SK-N-SH (cell line): ENCODE data around the gene SLC26A8. TPM values are rescaled to one million over a fixed set of nuclear protein-coding genes. Genes with fewer than 3 reads are reported as not detected.

ENCODE experiments used
- CTCF ChIA-PET: fragments of 300-600, 350-600 bp; formaldehyde crosslinking; extraction: SDS; loops from one replicate; lab custom pipeline; 2021; lab: Yijun Ruan, JAX
- POLR2A ChIA-PET: fragments of 350-600 bp; sonication (Branson Sonifier 250); formaldehyde crosslinking; extraction: SDS; loops from one replicate; lab custom pipeline; 2020; ENCODE audit warnings: antibody characterized with exemption, inconsistent platforms; lab: Yijun Ruan, JAX
- DNase-seq: peaks from one replicate; pipeline ENCODE4 v3.0.0; 2012
- H2AFZ ChIP-seq: fragments of 200-600 bp; sonication (generic); 2 replicates; pipeline ENCODE4 v1.8.1; 2016; ENCODE audit warnings: antibody characterized with exemption, mild to moderate bottlenecking, low read depth
- H3F3A ChIP-seq: fragments of 200-600 bp; sonication (generic); replicated peaks from 2 replicates; pipeline ENCODE3; 2016; ENCODE audit warnings: antibody characterized with exemption, mild to moderate bottlenecking; ENCODE audit not compliant: insufficient read depth
- H3K27ac ChIP-seq, 2 experiments: fragments of 200-500 bp in 1 of 2; fragments of 200-600 bp in 1 of 2; sonication (Bioruptor generic) in 1 of 2; sonication (generic), shearing (Covaris generic) in 1 of 2; 2 replicates each; pipeline versions ENCODE4 v1.5.1 to v1.6.1; 2014 to 2016; ENCODE audit warnings: low read depth in 2 of 2, inconsistent platforms in 1 of 2, low read length in 1 of 2, mild to moderate bottlenecking in 1 of 2, mixed read lengths in 1 of 2
- H3K27me3 ChIP-seq: fragments of 200-600 bp; sonication (generic), shearing (Covaris generic); 2 replicates; pipeline ENCODE4 v1.6.1; 2016; ENCODE audit warnings: mixed run types; ENCODE audit not compliant: insufficient read depth
- H3K36me3 ChIP-seq, 2 experiments: fragments of 200-500 bp in 1 of 2; fragments of 200-600 bp in 1 of 2; sonication (Bioruptor generic) in 1 of 2; sonication (generic) in 1 of 2; replicated peaks in 1 of 2; 2 replicates each; pipeline versions ENCODE3 to v1.5.1; 2014 to 2016; ENCODE audit warnings: low read length in 1 of 2, mild to moderate bottlenecking in 1 of 2; ENCODE audit not compliant: insufficient read depth in 2 of 2, control insufficient read depth in 1 of 2
- H3K4me1 ChIP-seq, 2 experiments: fragments of 200-500 bp in 1 of 2; fragments of 200-600 bp in 1 of 2; sonication (Bioruptor generic) in 1 of 2; sonication (generic), shearing (Covaris generic) in 1 of 2; 2 replicates each; pipeline versions ENCODE4 v1.5.1 to v1.6.1; 2014 to 2016; ENCODE audit warnings: low read depth in 1 of 2, low read length in 1 of 2, mixed run types in 1 of 2; ENCODE audit not compliant: insufficient read depth in 2 of 2, control insufficient read depth in 1 of 2
- H3K4me2 ChIP-seq: fragments of 200-600 bp; sonication (generic), shearing (Covaris generic); 2 replicates; pipeline ENCODE4 v1.6.1; 2017; ENCODE audit warnings: mixed run types
- H3K4me3 ChIP-seq, 2 experiments: fragments of 200-500 bp in 1 of 2; fragments of 200-600 bp in 1 of 2; sonication (Bioruptor generic) in 1 of 2; sonication (generic), shearing (Covaris generic) in 1 of 2; 2 replicates each; pipeline versions ENCODE4 v1.5.1 to v1.8.1; 2014 to 2016; ENCODE audit warnings: low read depth in 2 of 2, inconsistent platforms in 1 of 2, low read length in 1 of 2, mild to moderate bottlenecking in 1 of 2, mixed read lengths in 1 of 2, moderate library complexity in 1 of 2
- H3K79me2 ChIP-seq: fragments of 200-600 bp; sonication (generic); 2 replicates; pipeline ENCODE4 v1.8.1; 2017; ENCODE audit warnings: mild to moderate bottlenecking; ENCODE audit not compliant: insufficient read depth
- H3K9ac ChIP-seq: fragments of 200-600 bp; sonication (generic); 2 replicates; pipeline ENCODE4 v1.6.1; 2017; ENCODE audit warnings: mixed run types
- H3K9me2 ChIP-seq: fragments of 200-600 bp; sonication (generic); 2 replicates; pipeline ENCODE4 v1.6.1; 2017; ENCODE audit warnings: mixed run types
- H3K9me3 ChIP-seq: fragments of 200-600 bp; sonication (generic); 2 replicates; pipeline ENCODE4 v1.6.1; 2017; ENCODE audit warnings: mixed run types, mild to moderate bottlenecking, moderate library complexity
- H4K20me1 ChIP-seq: fragments of 200-600 bp; sonication (generic); 2 replicates; pipeline ENCODE4 v1.6.1; 2017; ENCODE audit warnings: mild to moderate bottlenecking, mixed run types; ENCODE audit not compliant: insufficient read depth
- ELF1 ChIP-seq: IDR thresholded peaks from 2 replicates; pipeline ENCODE4 v1.4.0; 2012
- EP300 ChIP-seq, 2 experiments: IDR thresholded peaks; 2 replicates each; pipeline versions ENCODE4 v1.4.0 to v1.6.1; 2012; ENCODE audit warnings: borderline replicate concordance in 1 of 2, low read depth in 1 of 2, low read length in 1 of 2
- EZH2phosphoT487 ChIP-seq: fragments of 200-600 bp; sonication (generic); IDR thresholded peaks from 2 replicates; pipeline ENCODE4 v1.6.1; 2017; ENCODE audit warnings: low read depth, mixed run types, mild to moderate bottlenecking, antibody characterized with exemption, moderate library complexity, borderline replicate concordance
- FOXM1 ChIP-seq: IDR thresholded peaks from 2 replicates; pipeline ENCODE4 v1.4.0; 2012; ENCODE audit warnings: low read depth, mild to moderate bottlenecking
- MEF2A ChIP-seq: IDR thresholded peaks from 2 replicates; pipeline ENCODE4 v1.4.0; 2012; ENCODE audit warnings: low read depth, borderline replicate concordance
- NFIC ChIP-seq: IDR thresholded peaks from 2 replicates; pipeline ENCODE4 v1.4.0; 2012; ENCODE audit warnings: borderline replicate concordance
- RAD21 ChIP-seq: IDR thresholded peaks from 2 replicates; pipeline ENCODE4 v1.6.1; 2012; ENCODE audit warnings: mild to moderate bottlenecking, low read length
- RCOR1 ChIP-seq: fragments of 150-350 bp; IDR thresholded peaks from 2 replicates; pipeline ENCODE4 v1.6.1; 2017; ENCODE audit warnings: antibody characterized with exemption, low read length
- RFX5 ChIP-seq: IDR thresholded peaks from 2 replicates; pipeline ENCODE4 v1.6.1; 2012; ENCODE audit warnings: mild to moderate bottlenecking, improper control_type of control experiment, low read length
- RXRA ChIP-seq: IDR thresholded peaks from 2 replicates; pipeline ENCODE4 v1.4.0; 2012; ENCODE audit warnings: low read depth, mild to moderate bottlenecking, borderline replicate concordance
- SIN3A ChIP-seq: IDR thresholded peaks from 2 replicates; pipeline ENCODE4 v1.6.1; 2012; ENCODE audit warnings: low read depth, mild to moderate bottlenecking, low read length, moderate library complexity, borderline replicate concordance
- SMC3 ChIP-seq: IDR thresholded peaks from 2 replicates; pipeline ENCODE4 v1.6.1; 2012; ENCODE audit warnings: low read depth, low read length, improper control_type of control experiment
- TEAD4 ChIP-seq: IDR thresholded peaks from 2 replicates; pipeline ENCODE4 v1.4.0; 2012; ENCODE audit warnings: mild to moderate bottlenecking, borderline replicate concordance; ENCODE audit not compliant: insufficient read depth
- WGBS: methylation state at CpG from one replicate; pipeline ENCODE4 v1.1.6; 2017; ENCODE audit warnings: low lambda C conversion rate; 5-methylcytosine and 5-hydroxymethylcytosine counted together
- polyA plus RNA-seq, 3 experiments: library from polyadenylated mRNA; depleted of rRNA; stranded (reverse); fragments of >200 nt; gene quantifications; 2 replicates each; pipeline ENCODE4 v1.2.3, GENCODE V29; 2012
- TF ChIP-seq, protein P1 (sequence below): fragments of 150-350 bp; IDR thresholded peaks from 2 replicates; pipeline ENCODE4 v1.6.1; 2017; ENCODE audit warnings: antibody characterized with exemption, low read length, low read depth, borderline replicate concordance
- TF ChIP-seq, protein P2 (sequence below): fragments of 200-600 bp; sonication (generic); IDR thresholded peaks from 2 replicates; pipeline ENCODE4 v1.6.1; 2017; ENCODE audit warnings: antibody characterized with exemption, mild to moderate bottlenecking, moderate library complexity
- TF ChIP-seq, protein P3 (sequence below): IDR thresholded peaks from 2 replicates; pipeline ENCODE4 v1.6.1; 2012; ENCODE audit warnings: mild to moderate bottlenecking, low read depth, low read length, moderate library complexity
- TF ChIP-seq, protein P4 (sequence below): fragments of 150-350 bp; IDR thresholded peaks from 2 replicates; pipeline ENCODE4 v1.6.1; 2016; ENCODE audit warnings: mild to moderate bottlenecking, low read depth, low read length
- TF ChIP-seq, protein P5 (sequence below): IDR thresholded peaks from 2 replicates; pipeline ENCODE4 v1.4.0; 2012; ENCODE audit warnings: low read depth, borderline replicate concordance
- TF ChIP-seq, protein P6 (sequence below): IDR thresholded peaks from 2 replicates; pipeline ENCODE4 v1.4.0; 2012; ENCODE audit warnings: low read depth

SLC26A8 gene
- polyA plus RNA-seq, 1 of the 3 experiments (the other 2 are of a cell fraction): not detected

DNA sequence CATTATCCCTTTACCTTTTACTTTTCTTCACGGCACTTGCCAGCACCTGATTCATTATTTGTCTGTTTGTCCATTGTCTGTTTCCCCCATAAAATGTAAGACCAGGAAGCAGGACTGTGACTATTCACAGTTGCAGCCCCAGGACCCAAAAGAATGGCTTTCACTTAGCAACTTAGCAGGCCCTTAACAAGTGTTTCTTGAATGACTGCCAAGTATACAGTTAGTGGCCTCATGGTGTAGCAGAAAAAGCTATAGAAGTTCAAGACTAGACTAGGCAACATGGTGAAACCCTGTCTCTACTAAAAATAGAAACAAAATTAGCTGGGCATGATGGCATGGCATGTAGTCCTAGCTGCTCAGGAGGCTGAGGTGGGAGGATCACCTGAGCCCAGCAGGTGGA, 4.3 kb downstream of the SLC26A8 start:
- WGBS: 4% methylated on average over 1 of the region's 1 CpG
- TF ChIP-seq RFX5 (no peak), RAD21 (no peak)

DNA sequence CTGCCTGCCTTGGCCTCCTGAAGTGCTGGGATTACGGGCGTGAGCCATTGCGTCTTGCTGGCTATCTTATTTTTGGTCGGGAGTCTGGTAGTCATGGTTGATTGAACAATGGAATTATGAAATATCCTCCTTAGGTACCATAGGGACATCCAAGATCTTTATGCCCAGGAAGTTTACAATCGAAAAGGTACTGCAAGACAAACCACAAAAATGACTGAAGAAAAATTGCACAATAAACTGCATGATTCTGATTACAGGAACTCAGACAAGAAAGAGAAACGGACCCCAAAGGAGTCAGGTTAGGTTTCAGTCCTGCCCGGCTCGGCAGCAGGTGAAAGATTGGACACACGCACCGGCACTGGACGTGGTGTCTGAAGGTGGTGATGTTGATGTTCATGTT, 5.3 kb downstream of the SLC26A8 start:
- Histone ChIP-seq H3K9ac (no peak overlapping the region), H3K9me2 (no peaks in the 10 kb centered on the region), H3K27ac (no peak overlapping the region), H3K4me3 (no peak overlapping the region), H3K36me3 (no peaks in the 10 kb centered on the region), H3K4me1 (no peaks in the 10 kb centered on the region), H3F3A (no peaks in the 10 kb centered on the region), H3K4me2 (no peak overlapping the region), H3K9me3 (no peaks in the 10 kb centered on the region), H4K20me1 (no peaks in the 10 kb centered on the region), H3K79me2 (no peaks in the 10 kb centered on the region), H2AFZ (no peak overlapping the region), H3K27me3 (no peaks in the 10 kb centered on the region; the same call in 1 of the 2 replicates)
- TF ChIP-seq, protein P1, sequence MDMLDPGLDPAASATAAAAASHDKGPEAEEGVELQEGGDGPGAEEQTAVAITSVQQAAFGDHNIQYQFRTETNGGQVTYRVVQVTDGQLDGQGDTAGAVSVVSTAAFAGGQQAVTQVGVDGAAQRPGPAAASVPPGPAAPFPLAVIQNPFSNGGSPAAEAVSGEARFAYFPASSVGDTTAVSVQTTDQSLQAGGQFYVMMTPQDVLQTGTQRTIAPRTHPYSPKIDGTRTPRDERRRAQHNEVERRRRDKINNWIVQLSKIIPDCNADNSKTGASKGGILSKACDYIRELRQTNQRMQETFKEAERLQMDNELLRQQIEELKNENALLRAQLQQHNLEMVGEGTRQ: no peak
- TF ChIP-seq RXRA: no peak
- TF ChIP-seq RCOR1: no peak
- TF ChIP-seq SMC3: no peak
- TF ChIP-seq, protein P2, sequence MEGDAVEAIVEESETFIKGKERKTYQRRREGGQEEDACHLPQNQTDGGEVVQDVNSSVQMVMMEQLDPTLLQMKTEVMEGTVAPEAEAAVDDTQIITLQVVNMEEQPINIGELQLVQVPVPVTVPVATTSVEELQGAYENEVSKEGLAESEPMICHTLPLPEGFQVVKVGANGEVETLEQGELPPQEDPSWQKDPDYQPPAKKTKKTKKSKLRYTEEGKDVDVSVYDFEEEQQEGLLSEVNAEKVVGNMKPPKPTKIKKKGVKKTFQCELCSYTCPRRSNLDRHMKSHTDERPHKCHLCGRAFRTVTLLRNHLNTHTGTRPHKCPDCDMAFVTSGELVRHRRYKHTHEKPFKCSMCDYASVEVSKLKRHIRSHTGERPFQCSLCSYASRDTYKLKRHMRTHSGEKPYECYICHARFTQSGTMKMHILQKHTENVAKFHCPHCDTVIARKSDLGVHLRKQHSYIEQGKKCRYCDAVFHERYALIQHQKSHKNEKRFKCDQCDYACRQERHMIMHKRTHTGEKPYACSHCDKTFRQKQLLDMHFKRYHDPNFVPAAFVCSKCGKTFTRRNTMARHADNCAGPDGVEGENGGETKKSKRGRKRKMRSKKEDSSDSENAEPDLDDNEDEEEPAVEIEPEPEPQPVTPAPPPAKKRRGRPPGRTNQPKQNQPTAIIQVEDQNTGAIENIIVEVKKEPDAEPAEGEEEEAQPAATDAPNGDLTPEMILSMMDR: no peak
- no peak for TF ChIP-seq TEAD4
- no peak for TF ChIP-seq MEF2A
- TF ChIP-seq, protein P3, sequence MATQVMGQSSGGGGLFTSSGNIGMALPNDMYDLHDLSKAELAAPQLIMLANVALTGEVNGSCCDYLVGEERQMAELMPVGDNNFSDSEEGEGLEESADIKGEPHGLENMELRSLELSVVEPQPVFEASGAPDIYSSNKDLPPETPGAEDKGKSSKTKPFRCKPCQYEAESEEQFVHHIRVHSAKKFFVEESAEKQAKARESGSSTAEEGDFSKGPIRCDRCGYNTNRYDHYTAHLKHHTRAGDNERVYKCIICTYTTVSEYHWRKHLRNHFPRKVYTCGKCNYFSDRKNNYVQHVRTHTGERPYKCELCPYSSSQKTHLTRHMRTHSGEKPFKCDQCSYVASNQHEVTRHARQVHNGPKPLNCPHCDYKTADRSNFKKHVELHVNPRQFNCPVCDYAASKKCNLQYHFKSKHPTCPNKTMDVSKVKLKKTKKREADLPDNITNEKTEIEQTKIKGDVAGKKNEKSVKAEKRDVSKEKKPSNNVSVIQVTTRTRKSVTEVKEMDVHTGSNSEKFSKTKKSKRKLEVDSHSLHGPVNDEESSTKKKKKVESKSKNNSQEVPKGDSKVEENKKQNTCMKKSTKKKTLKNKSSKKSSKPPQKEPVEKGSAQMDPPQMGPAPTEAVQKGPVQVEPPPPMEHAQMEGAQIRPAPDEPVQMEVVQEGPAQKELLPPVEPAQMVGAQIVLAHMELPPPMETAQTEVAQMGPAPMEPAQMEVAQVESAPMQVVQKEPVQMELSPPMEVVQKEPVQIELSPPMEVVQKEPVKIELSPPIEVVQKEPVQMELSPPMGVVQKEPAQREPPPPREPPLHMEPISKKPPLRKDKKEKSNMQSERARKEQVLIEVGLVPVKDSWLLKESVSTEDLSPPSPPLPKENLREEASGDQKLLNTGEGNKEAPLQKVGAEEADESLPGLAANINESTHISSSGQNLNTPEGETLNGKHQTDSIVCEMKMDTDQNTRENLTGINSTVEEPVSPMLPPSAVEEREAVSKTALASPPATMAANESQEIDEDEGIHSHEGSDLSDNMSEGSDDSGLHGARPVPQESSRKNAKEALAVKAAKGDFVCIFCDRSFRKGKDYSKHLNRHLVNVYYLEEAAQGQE: no peak
- TF ChIP-seq, protein P4, sequence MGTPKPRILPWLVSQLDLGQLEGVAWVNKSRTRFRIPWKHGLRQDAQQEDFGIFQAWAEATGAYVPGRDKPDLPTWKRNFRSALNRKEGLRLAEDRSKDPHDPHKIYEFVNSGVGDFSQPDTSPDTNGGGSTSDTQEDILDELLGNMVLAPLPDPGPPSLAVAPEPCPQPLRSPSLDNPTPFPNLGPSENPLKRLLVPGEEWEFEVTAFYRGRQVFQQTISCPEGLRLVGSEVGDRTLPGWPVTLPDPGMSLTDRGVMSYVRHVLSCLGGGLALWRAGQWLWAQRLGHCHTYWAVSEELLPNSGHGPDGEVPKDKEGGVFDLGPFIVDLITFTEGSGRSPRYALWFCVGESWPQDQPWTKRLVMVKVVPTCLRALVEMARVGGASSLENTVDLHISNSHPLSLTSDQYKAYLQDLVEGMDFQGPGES: no peak
- no peak for TF ChIP-seq NFIC
- TF ChIP-seq, protein P5, sequence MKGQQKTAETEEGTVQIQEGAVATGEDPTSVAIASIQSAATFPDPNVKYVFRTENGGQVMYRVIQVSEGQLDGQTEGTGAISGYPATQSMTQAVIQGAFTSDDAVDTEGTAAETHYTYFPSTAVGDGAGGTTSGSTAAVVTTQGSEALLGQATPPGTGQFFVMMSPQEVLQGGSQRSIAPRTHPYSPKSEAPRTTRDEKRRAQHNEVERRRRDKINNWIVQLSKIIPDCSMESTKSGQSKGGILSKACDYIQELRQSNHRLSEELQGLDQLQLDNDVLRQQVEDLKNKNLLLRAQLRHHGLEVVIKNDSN: no peak
- TF ChIP-seq EP300 (IDR thresholded peaks at IDR 0.05; ENCODE audit: borderline replicate concordance in 1 of 2, low read depth in 1 of 2, low read length in 1 of 2): no peak
- no peak for TF ChIP-seq EZH2phosphoT487
- no peak for TF ChIP-seq SIN3A
- no peak for TF ChIP-seq ELF1
- TF ChIP-seq RFX5: no peak
- TF ChIP-seq FOXM1: no peak
- no peak for TF ChIP-seq RAD21
- TF ChIP-seq, protein P6, sequence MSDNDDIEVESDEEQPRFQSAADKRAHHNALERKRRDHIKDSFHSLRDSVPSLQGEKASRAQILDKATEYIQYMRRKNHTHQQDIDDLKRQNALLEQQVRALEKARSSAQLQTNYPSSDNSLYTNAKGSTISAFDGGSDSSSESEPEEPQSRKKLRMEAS: no peak
- no peak for DNase-seq
- CTCF ChIA-PET: no interaction called here
- POLR2A ChIA-PET: no interaction called here
- 91% methylated on average over 11 of the region's 11 CpGs for WGBS

More for the DNA sequence above, 4.3 kb downstream of the SLC26A8 start:
- Histone ChIP-seq H3K27ac (no peak overlapping the region), H2AFZ (no peak overlapping the region), H3K9ac (no peak overlapping the region), H3K79me2 (no peaks in the 10 kb centered on the region), H3K9me3 (no peaks in the 10 kb centered on the region), H3F3A (peaks cover under 1% of the 10 kb centered on the region), H3K9me2 (no peaks in the 10 kb centered on the region), H3K27me3 (no peaks in the 10 kb centered on the region; the same call in 1 of the 2 replicates), H3K36me3 (no peaks in the 10 kb centered on the region), H4K20me1 (no peaks in the 10 kb centered on the region), H3K4me3 (no peak overlapping the region), H3K4me2 (no peak overlapping the region), H3K4me1 (no peaks in the 10 kb centered on the region)
- ChIA-PET CTCF (no interaction called here), POLR2A (no interaction called here)
- no peak for DNase-seq
